GM21515 (cell line): ENCODE results near the gene CDK19.
"Not testable (repeated sequence)": the region's sequence is repeated elsewhere in the genome, so short reads cannot be mapped to it uniquely, and the experiment has no call there.

Source experiments
- ATAC-seq: cut with Tn5 transposase; IDR thresholded peaks from one replicate; pipeline ENCODE4 v1.9.1; 2021; ENCODE audit not compliant: unreplicated experiment

The CDK19 gene

GRCh38 chr6:110633731-110634213 is 181.5 kb downstream of the CDK19 start:
- ATAC-seq: no peak

GRCh38 chr6:110629153-110629552 is 186.1 kb downstream of the CDK19 start:
- no peak for ATAC-seq

DNA sequence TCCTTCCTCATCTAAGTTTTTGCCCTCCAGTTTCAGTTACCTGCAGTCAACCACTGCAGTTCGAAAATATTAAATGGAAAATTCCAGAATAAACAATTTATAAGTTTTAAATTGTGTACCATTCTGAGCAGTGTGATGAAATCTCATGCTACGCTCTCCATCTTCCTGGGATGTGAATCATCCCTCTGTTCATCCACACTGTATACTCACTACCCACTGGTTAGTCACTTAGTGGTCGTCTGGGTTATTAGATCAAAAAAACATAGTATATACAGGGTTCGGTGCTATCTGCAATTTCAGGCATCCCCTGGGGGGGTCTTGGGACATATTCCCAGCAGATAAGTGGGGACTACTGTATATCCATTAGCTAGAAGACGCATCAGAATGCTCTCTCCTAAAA is 186.9 kb downstream of the CDK19 start:
- no peak for ATAC-seq

DNA sequence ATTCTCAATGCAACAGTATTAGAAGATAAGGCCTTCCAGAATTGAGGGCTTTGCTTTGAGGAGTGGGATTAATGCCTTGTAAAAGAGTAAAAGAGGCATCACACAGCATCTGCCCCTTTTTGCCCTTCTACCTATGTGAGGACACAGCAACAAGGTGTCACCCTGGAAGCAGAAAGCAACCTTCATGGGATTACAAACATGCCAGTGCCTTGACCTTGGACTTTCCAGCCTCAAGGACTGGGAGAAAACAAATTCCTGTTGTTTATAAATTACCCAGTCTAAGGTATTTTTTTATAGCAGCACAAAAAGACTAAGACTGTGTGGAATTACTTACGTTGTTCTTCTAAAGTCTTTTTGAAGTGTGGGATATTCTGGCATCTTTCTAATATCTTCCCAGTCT is 188.8 kb downstream of the CDK19 start:
- no peak for ATAC-seq

DNA sequence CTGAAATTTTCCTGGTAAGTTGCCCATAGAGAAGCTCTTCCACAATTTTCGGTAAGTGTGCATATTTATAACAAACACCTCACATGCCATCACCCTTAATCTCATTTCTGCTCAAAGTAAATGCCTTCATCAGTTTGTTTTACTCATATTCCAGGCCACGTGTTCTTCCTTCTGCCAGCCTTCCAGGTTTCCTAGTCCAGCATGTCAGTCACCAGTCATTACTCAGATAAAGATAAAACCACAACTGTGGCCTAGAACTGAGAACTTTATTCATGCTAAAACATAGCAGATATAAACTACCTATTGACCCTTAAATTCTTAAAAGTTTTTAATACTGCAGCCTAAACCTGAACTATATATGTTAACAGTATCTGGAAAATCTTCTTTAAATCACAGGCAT is 189.4 kb downstream of the CDK19 start:
- ATAC-seq: no peak

DNA sequence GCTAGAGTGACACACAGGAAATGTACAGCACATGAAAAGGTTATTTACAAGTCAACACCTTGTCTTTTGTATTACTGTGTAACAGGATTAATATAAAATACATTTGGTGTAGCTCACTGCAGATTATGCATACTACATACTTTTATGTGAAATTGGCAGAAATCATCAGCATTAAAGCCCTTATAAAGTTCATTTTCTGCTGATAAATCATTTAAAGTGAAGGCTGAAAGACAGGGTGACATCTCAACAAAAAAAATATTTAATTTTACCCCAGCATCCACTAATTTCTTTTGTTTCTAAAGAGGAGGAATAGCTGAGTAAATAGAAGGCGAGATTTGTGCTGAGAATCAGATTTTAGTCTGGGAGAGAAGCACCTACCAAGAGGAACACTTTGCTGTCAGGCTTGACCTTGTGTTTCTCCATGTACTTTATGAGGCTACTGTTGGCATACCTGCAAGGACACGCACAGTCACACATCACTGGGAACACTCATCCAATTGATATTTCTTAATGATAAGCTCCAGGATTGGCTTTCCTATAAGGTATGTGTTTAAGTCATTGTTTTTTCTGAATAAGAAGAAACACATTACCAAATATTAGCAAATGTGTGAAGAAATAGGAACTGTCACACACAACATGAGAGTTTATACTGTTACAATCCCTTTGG is 192.2 kb downstream of the CDK19 start:
- no peak for ATAC-seq

- ATAC-seq: no peak
These were observed 194.2 kb downstream of the CDK19 start for GRCh38 chr6:110621061-110621460.

- ATAC-seq: no peak
These were observed 195.2 kb downstream of the CDK19 start for GRCh38 chr6:110620065-110620464.

- no peak for ATAC-seq
These were observed 195.9 kb downstream of the CDK19 start for GRCh38 chr6:110619275-110619908.

GRCh38 chr6:110618591-110619267 is 196.5 kb downstream of the CDK19 start:
- no peak for ATAC-seq

GRCh38 chr6:110617057-110617456 is 198.2 kb downstream of the CDK19 start:
- peak; percentile 67 for ATAC-seq

- no peak for ATAC-seq
These were observed 199.5 kb downstream of the CDK19 start for GRCh38 chr6:110615722-110616121.

DNA sequence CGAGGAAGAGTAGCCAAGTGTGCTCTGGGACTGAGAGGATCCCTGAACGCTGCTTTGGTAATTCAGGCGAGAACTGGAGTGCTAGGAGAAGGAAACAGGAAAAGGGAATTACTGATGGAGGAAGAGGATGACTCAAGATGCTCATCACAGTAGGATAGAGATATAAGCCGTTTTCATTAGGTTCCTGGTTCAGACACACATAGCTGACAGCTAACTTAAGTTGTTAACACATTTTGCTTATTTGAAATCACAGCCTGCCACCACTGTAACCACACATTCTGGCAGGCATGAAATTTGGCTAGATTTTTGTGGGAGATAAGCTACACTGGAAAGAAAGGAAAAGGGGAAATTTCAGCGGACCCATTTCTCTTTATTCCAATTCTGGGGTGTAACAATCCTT is 200.7 kb downstream of the CDK19 start:
- no peak for ATAC-seq

DNA sequence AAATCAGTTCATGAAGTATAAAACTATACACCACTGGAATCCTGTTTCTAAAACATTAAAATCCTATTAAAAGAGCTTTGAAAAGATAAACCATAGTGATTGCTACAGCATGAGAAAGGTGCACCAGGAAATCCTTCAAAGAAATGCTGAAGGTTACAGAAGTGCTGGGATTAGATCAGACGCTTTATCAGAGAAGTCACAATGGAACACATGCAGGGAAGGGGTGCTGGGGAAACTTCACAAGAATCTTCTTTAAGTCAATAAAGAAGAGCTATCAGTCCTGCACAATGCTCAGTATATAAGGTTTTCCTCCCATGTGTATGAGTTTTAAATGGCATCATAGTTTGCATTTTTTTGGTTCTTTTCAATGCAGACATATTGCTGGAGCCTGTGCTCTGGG is 201.2 kb downstream of the CDK19 start:
- no peak for ATAC-seq

DNA sequence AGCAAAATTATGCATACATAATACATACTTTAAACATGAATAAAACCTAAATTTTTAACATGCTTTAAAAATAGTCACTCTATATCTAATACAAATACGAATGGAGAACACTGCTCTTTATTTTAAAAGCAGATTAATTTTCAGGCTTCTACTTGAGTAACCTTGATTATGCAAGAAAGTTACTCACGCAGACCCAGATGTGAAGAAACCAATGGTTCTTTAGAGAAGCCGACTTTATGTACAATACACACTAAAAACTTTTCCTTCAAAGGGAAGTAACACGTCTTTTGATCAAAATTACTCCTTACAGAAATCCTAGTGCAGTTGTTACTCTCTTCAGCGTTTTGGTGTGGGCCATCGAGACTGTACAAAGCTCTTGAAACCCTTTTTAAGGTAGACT is 201.9 kb downstream of the CDK19 start:
- no peak for ATAC-seq

- ATAC-seq: no peak
These were observed 203.0 kb downstream of the CDK19 start for GRCh38 chr6:110612298-110612697.

DNA sequence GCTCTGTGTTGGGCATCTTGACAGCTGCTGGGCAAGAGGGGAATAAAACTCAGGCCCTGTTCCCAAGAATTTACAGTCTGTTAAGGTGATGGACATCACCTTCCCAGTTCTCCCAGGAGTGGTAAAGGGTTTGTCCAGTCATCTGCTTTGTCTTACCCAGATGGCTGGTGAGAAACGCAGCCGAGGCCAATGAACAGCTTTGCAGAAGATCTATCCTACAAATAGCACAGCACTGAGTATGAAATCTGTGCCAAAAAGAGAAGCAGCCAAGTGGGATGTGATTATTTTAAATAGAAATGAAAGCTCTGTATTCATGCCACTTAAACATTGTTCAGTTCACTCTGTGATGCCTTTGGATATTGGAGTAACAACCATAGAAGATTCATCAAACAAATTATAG is 206.2 kb downstream of the CDK19 start:
- ATAC-seq: no peak

DNA sequence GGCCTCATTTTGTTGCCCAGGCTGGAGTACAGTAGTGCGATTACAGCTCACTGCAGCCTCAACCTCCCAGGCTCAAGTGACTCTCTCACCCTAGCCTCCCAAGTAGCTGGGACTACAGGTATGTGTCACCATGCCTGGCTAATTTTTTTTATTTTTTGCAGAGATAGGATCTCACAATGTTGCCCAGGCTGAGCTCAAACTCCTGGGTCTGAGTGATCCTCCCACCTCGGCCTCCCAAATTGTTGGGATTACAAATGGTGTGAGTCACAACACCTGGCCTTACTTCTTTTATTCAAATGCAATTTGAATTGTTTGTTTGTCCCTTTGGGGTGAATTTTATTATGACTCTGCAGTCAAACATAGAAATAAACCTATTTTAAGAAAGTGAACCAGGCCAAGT is 207.1 kb downstream of the CDK19 start:
- ATAC-seq: no peak

DNA sequence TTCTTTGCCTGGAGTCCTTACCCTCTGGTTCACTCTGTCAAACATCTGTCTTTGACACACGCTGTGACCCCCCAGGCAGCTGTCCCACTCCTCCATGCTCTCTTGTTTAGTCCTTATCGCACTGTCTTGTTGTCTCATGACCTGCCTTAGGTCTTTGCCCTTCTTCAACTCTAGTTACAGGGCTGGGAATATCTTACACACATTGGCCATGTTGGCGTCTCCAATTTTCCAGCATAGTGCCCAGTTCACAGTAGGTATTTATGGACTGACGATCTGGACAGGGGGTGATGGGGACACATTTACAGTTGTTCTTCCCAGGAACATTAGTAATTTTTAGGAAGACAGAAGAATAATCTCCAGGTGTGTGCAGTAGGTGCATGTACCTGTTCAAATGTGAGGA is 209.1 kb downstream of the CDK19 start:
- no peak for ATAC-seq

DNA sequence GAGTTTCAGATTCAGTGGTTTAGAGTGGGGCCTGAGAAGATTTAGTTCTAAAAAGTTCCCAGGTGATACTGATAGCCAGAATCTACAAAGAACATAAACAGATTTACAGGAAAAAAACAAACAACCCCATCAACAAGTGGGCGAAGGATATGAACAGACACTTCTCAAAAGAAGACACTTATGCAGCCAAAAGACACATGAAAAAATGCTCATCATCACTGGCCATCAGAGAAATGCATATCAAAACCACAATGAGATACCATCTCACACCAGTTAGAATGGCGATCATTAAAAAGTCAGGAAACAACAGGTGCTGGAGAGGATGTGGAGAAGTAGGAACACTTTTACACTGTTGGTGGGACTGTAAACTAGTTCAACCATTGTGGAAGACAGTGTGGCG is 214.6 kb downstream of the CDK19 start:
- ATAC-seq: not testable (repeated sequence)

DNA sequence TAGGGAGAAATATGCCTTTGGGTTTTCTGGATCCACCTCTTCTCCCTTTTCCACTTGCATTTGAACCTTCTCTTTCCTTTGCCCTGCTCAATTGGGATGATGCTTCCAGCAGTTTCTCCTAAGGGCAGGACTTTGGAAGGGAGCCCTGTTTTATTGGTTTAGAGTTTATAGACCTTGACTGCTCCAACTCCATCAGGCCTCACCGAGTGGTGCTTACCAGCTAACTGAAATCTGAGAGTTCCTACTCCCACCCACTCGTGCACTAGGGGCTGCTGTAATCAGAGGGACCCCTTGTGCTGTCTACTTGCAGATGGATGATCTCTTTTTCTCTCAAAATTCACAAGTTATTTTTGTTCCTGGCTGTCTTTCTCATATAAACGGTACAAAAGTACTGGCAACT is 217.5 kb downstream of the CDK19 start:
- ATAC-seq: no peak

- ATAC-seq: no peak
These were observed 218.9 kb downstream of the CDK19 start for GRCh38 chr6:110596354-110596753.
